ENCODE data around the gene RNF180.

Gene RNF180

DNA sequence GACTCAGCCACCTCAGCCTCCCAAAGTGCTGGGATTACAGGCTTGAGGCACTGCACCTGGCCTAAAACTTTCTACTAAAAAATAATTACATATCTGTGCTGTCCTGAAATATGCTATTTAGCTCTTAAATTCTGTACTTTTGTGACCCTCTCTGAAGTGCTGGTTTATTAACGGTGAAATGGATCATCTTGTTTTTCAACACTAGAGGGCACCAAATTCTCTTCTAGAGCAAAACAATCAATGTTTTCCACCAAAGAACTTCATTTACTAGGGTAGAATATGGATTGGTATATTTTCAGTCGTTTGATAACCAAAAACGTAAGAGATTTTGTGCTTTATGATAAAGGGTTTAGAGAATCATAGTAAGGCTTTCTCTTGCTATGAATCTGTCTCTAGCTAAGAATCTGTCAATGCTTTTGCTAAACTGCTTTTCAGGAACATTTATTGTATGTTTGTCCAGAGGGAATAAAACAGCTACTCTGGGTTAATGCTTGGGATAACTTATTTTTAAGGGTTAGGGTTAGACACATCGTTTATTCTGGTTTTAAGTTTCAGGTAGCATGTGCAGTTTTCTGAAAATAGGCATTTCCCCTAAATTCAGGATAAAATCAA lies 63.6 kb downstream of the RNF180 start:
- H3K9ac ChIP-seq (ENCODE audit: low read length) = no peak overlapping the region
- H3K4me3 ChIP-seq (ENCODE audit: low read length) = no peak overlapping the region
- no peaks in the 10 kb centered on the region for H3K79me1 ChIP-seq (ENCODE audit: low read length)
- no peak overlapping the region for H2BK120ac ChIP-seq (ENCODE audit: low read depth, low read length)
- no peak overlapping the region for H3K27ac ChIP-seq (ENCODE audit: low read depth, low read length)
- H3K18ac ChIP-seq (ENCODE audit: low read length) = no peak overlapping the region
- no peaks in the 10 kb centered on the region for H3K79me2 ChIP-seq (ENCODE audit: control insufficient read depth, insufficient read depth, low read length)
- H2AK5ac ChIP-seq (ENCODE audit: low read length) = no peak overlapping the region
- DNase-seq = peak; percentile 30
- H3K56ac ChIP-seq (ENCODE audit: low read length) = no peak overlapping the region
- peaks cover 2% of the 10 kb centered on the region for H3K27me3 ChIP-seq (ENCODE audit: insufficient read depth, low read length, poor library complexity)
- no peak overlapping the region for H3K4me2 ChIP-seq (ENCODE audit: low read length)
- WGBS (ENCODE audit: extremely low coverage, insufficient coverage, low lambda C conversion rate) = no CpG with 5 or more reads among the region's 4 CpGs
- no peak overlapping the region for H2BK5ac ChIP-seq (ENCODE audit: low read length)
- no peaks in the 10 kb centered on the region for H3K36me3 ChIP-seq (ENCODE audit: control insufficient read depth, insufficient read depth, low read length)
- H3K23ac ChIP-seq (ENCODE audit: low read length) = no peak overlapping the region
- no peaks in the 10 kb centered on the region for H3K4me1 ChIP-seq (ENCODE audit: control insufficient read depth, low read depth, low read length)
- H4K5ac ChIP-seq (ENCODE audit: low read length) = no peak overlapping the region
- no peak overlapping the region for H3K4ac ChIP-seq (ENCODE audit: low read depth, low read length)
- no peak overlapping the region for H2BK15ac ChIP-seq (replicated peaks; ENCODE audit: low read depth)
- H4K8ac ChIP-seq (ENCODE audit: low read depth, low read length) = no peak overlapping the region

DNA sequence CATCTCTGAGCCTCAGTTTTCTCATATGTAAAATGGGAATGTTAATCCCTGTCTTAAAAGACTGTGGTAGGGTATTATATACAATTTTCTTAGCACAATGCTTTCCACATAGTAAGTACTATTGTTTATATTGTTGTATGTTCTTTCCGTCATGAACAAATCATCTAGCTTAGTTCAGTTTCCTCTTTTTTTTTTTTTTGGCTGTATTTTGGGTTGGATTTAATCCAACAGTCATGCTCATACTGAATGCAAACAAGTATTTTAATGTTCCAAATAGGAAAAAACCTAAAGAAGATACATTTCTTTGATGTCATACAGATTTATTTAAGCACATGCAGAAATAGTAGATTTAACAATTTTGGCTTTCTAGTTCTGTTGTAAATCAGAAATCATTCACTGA lies 95.1 kb downstream of the RNF180 start:
- Histone ChIP-seq H3K9ac (ENCODE audit: low read length) (no peak overlapping the region), H3K4me3 (ENCODE audit: low read length) (no peak overlapping the region), H3K79me2 (ENCODE audit: control insufficient read depth, insufficient read depth, low read length) (no peaks in the 10 kb centered on the region), H3K4ac (ENCODE audit: low read depth, low read length) (no peak overlapping the region), H3K4me1 (ENCODE audit: control insufficient read depth, low read depth, low read length) (no peaks in the 10 kb centered on the region), H2BK5ac (ENCODE audit: low read length) (no peak overlapping the region), H3K36me3 (ENCODE audit: control insufficient read depth, insufficient read depth, low read length) (no peaks in the 10 kb centered on the region), H3K56ac (ENCODE audit: low read length) (no peak overlapping the region), H3K23ac (ENCODE audit: low read length) (no peak overlapping the region), H2AK5ac (ENCODE audit: low read length) (no peak overlapping the region), H2BK120ac (ENCODE audit: low read depth, low read length) (no peak overlapping the region), H2BK15ac (replicated peaks; ENCODE audit: low read depth) (no peak overlapping the region), H3K27ac (ENCODE audit: low read depth, low read length) (no peak overlapping the region), H4K5ac (ENCODE audit: low read length) (no peak overlapping the region), H3K18ac (ENCODE audit: low read length) (no peak overlapping the region), H4K8ac (ENCODE audit: low read depth, low read length) (no peak overlapping the region), H3K27me3 (ENCODE audit: insufficient read depth, low read length, poor library complexity) (no peaks in the 10 kb centered on the region), H3K4me2 (ENCODE audit: low read length) (no peak overlapping the region), H3K79me1 (ENCODE audit: low read length) (no peaks in the 10 kb centered on the region)
- no peak for DNase-seq
- WGBS (ENCODE audit: extremely low coverage, insufficient coverage, low lambda C conversion rate) = no CpG with 5 or more reads among the region's 1 CpG

DNA sequence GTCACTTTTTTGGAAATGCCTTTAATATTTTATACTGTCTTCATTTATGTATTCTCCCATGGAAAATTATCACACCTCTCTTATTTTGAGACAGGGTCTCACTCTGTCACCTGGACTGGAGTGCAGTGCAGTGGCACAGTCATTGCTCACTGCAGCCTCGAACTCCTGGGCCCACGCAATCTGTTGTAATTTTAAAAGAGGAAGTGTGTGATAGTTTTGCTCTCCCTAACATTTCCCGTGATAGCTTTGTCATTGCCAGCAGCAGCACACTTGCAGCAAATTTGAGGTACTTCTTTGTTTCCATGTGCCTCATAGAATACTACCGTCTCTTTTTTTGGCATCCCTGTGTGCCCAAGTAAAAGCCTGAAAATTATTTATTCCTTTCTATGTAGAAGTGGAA lies 103.5 kb downstream of the RNF180 start:
- no peak overlapping the region for H3K9ac ChIP-seq (ENCODE audit: low read length)
- H4K5ac ChIP-seq (ENCODE audit: low read length) = no peak overlapping the region
- no peaks in the 10 kb centered on the region for H3K36me3 ChIP-seq (ENCODE audit: control insufficient read depth, insufficient read depth, low read length)
- H3K4me2 ChIP-seq (ENCODE audit: low read length) = no peak overlapping the region
- H3K23ac ChIP-seq (ENCODE audit: low read length) = no peak overlapping the region
- H2AK5ac ChIP-seq (ENCODE audit: low read length) = no peak overlapping the region
- H3K4ac ChIP-seq (ENCODE audit: low read depth, low read length) = no peak overlapping the region
- DNase-seq = no peak
- H3K27me3 ChIP-seq (ENCODE audit: insufficient read depth, low read length, poor library complexity) = no peaks in the 10 kb centered on the region
- H2BK120ac ChIP-seq (ENCODE audit: low read depth, low read length) = no peak overlapping the region
- no peak overlapping the region for H3K4me3 ChIP-seq (ENCODE audit: low read length)
- no peak overlapping the region for H3K27ac ChIP-seq (ENCODE audit: low read depth, low read length)
- H3K18ac ChIP-seq (ENCODE audit: low read length) = no peak overlapping the region
- H2BK5ac ChIP-seq (ENCODE audit: low read length) = no peak overlapping the region
- no peak overlapping the region for H3K56ac ChIP-seq (ENCODE audit: low read length)
- no peaks in the 10 kb centered on the region for H3K4me1 ChIP-seq (ENCODE audit: control insufficient read depth, low read depth, low read length)
- H3K79me2 ChIP-seq (ENCODE audit: control insufficient read depth, insufficient read depth, low read length) = no peaks in the 10 kb centered on the region
- H3K79me1 ChIP-seq (ENCODE audit: low read length) = no peaks in the 10 kb centered on the region
- no CpG with 5 or more reads among the region's 4 CpGs for WGBS (ENCODE audit: extremely low coverage, insufficient coverage, low lambda C conversion rate)
- H4K8ac ChIP-seq (ENCODE audit: low read depth, low read length) = no peak overlapping the region
- no peak overlapping the region for H2BK15ac ChIP-seq (replicated peaks; ENCODE audit: low read depth)

DNA sequence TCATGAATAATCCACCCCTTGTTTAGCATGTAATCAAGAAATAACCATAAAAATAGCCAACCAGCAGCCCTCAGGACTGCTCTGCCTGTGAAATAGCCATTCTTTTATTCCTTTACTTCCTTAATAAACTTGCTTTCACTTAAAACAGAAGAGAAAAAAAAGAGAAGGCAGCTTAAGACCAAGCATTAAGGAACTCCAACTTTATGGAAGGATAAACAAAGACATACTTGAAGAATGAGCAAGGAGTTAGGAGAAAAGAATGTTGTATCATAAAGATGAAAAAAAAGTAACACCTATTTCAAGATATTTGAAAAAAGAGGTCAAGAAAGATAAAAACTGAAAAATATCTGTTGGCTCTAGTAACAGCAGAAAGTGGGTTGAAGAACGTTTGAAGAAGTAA lies 107.6 kb downstream of the RNF180 start:
- Histone ChIP-seq H3K23ac (ENCODE audit: low read length) (no peak overlapping the region), H3K27ac (ENCODE audit: low read depth, low read length) (no peak overlapping the region), H3K4ac (ENCODE audit: low read depth, low read length) (no peak overlapping the region), H3K9ac (ENCODE audit: low read length) (no peak overlapping the region), H3K79me2 (ENCODE audit: control insufficient read depth, insufficient read depth, low read length) (no peaks in the 10 kb centered on the region), H3K56ac (ENCODE audit: low read length) (no peak overlapping the region), H3K4me2 (ENCODE audit: low read length) (no peak overlapping the region), H2BK15ac (replicated peaks; ENCODE audit: low read depth) (no peak overlapping the region), H2BK120ac (ENCODE audit: low read depth, low read length) (no peak overlapping the region), H4K5ac (ENCODE audit: low read length) (no peak overlapping the region), H3K27me3 (ENCODE audit: insufficient read depth, low read length, poor library complexity) (no peaks in the 10 kb centered on the region), H2AK5ac (ENCODE audit: low read length) (no peak overlapping the region), H3K79me1 (ENCODE audit: low read length) (no peaks in the 10 kb centered on the region), H3K4me1 (ENCODE audit: control insufficient read depth, low read depth, low read length) (no peaks in the 10 kb centered on the region), H3K36me3 (ENCODE audit: control insufficient read depth, insufficient read depth, low read length) (no peaks in the 10 kb centered on the region), H3K18ac (ENCODE audit: low read length) (no peak overlapping the region), H4K8ac (ENCODE audit: low read depth, low read length) (no peak overlapping the region), H3K4me3 (ENCODE audit: low read length) (no peak overlapping the region), H2BK5ac (ENCODE audit: low read length) (no peak overlapping the region)
- DNase-seq = peak; percentile 2
- no CpG with 5 or more reads among the region's 1 CpG for whole genome bisulfite sequencing (ENCODE audit: extremely low coverage, insufficient coverage, low lambda C conversion rate)

DNA sequence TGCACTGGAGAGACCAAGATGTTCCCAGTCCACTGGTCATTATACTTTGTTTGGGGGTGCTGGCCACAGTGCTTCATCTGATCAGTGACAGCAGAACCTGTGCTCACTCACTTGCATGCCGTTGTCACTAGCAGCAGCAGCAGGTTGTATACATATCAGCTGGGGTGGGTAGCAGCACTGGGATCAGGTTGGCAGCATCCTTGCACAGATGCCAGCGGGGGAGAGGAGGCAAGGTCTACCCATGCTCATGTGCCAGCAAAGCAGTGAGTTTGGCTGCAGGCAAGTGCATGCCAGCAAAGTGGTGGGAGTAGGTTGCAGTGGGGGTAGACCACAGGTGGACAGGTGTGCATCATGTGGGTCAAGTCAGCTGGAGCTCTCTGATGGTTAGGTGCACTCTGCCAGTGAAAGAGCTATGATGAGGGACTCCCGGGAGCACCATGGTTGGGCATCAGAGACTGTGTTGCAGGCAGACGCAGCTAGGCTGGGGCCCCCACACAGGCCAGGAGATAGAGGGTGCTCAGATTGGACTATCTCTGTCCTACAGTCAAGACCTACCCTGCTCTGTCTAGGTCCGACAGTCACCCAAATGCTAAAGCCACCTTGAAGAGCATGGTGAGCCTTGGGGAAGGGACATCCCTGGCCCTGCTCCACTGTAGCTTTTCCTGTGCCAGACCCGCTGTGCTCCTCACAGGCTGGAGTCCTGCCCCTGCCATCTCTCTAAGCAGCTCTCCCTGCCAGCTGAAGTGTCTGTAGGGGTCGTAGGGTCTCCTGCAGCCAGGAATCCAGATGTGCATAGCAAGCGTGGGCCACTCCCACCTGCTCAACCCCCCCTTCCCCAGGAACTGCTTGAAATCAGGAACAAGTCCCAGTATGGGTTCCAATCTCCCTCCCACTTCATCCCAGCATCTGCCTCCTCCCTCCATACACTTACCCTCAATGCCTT lies 119.8 kb downstream of the RNF180 start:
- H4K5ac ChIP-seq (ENCODE audit: low read length) = no peak overlapping the region
- no peak overlapping the region for H3K18ac ChIP-seq (ENCODE audit: low read length)
- H2AK5ac ChIP-seq (ENCODE audit: low read length) = no peak overlapping the region
- H3K23ac ChIP-seq (ENCODE audit: low read length) = no peak overlapping the region
- DNase-seq = no peak
- no CpG with 5 or more reads among the region's 8 CpGs for WGBS (ENCODE audit: extremely low coverage, insufficient coverage, low lambda C conversion rate)
- H3K27me3 ChIP-seq (ENCODE audit: insufficient read depth, low read length, poor library complexity) = no peaks in the 10 kb centered on the region
- H3K27ac ChIP-seq (ENCODE audit: low read depth, low read length) = no peak overlapping the region
- no peak overlapping the region for H4K8ac ChIP-seq (ENCODE audit: low read depth, low read length)
- H3K79me1 ChIP-seq (ENCODE audit: low read length) = no peaks in the 10 kb centered on the region
- no peaks in the 10 kb centered on the region for H3K79me2 ChIP-seq (ENCODE audit: control insufficient read depth, insufficient read depth, low read length)
- H3K9ac ChIP-seq (ENCODE audit: low read length) = no peak overlapping the region
- H2BK120ac ChIP-seq (ENCODE audit: low read depth, low read length) = no peak overlapping the region
- no peak overlapping the region for H3K4me3 ChIP-seq (ENCODE audit: low read length)
- H3K4me1 ChIP-seq (ENCODE audit: control insufficient read depth, low read depth, low read length) = no peaks in the 10 kb centered on the region
- no peak overlapping the region for H3K56ac ChIP-seq (ENCODE audit: low read length)
- H3K4me2 ChIP-seq (ENCODE audit: low read length) = no peak overlapping the region
- no peak overlapping the region for H3K4ac ChIP-seq (ENCODE audit: low read depth, low read length)
- no peak overlapping the region for H2BK15ac ChIP-seq (replicated peaks; ENCODE audit: low read depth)
- H3K36me3 ChIP-seq (ENCODE audit: control insufficient read depth, insufficient read depth, low read length) = no peaks in the 10 kb centered on the region
- H2BK5ac ChIP-seq (ENCODE audit: low read length) = no peak overlapping the region
